ENCODE results near the gene BCL2.

Gene BCL2

DNA sequence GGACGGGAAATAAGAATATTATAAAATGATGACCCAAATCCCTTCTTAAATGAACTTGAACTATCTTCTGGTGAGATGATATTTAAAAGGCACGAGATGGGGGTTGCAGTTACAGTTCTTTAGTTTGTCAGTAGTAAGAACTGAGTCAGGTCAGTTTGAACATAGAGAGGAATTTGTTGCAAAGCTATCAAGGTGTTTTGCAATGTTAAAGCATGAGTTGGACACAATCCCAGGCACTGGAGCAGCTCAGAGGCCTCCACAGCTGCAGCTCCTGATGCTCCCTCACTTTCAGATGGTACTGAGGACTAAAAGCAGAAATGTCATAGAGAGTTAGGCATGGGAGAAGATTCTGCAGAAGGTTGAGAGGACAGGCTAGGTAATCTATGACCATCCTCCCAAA, 236.0 kb downstream of the BCL2 start:
- DNase-seq (ENCODE audit: low read depth), result no peak

GRCh38 chr18:63083020-63083531, 236.5 kb downstream of the BCL2 start:
- no peak for DNase-seq (ENCODE audit: low read depth)

- no peak for DNase-seq (ENCODE audit: low read depth)
Observed at GRCh38 chr18:63082366-63083019, 237.1 kb downstream of the BCL2 start.

- no peak for DNase-seq (ENCODE audit: low read depth)
Observed at GRCh38 chr18:63079114-63079513, 240.5 kb downstream of the BCL2 start.

GRCh38 chr18:63078471-63078870, 241.1 kb downstream of the BCL2 start:
- no peak for DNase-seq (ENCODE audit: low read depth)

- DNase-seq (ENCODE audit: low read depth), result peak; percentile 19
Observed at GRCh38 chr18:63074981-63075404, 244.6 kb downstream of the BCL2 start.

DNA sequence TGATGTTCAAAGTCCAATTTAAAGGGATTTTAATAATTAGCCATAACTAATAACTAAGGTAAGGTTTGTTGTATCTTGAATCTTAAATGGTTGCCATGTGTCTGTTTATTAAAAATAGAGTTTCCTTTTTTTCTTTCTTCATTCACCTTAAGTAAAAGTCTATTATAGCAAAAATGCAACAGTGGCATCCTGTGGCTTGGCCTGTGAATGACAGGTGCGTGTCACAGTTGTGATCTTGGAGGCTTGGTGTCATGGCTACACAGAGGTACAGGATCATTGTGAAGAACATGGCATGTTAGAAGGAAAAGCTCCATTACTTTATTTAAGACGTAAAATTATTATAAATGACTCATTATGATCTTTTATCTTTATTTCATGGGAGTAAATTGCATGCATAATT, 246.1 kb downstream of the BCL2 start:
- DNase-seq (ENCODE audit: low read depth), result no peak

Measured in stromal cell of bone marrow (primary cell).